NB4 (cell line): ENCODE results near the gene ZNF821.

ENCODE experiments used
- DNase-seq: peaks from one replicate; pipeline ENCODE4 v3.0.0; 2010; ENCODE audit warnings: low read depth
- H3K4me3 ChIP-seq: one replicate; pipeline ENCODE4 v1.5.1; 2011; ENCODE audit warnings: mild to moderate bottlenecking, low read depth, low read length, moderate library complexity
- CTCF ChIP-seq: IDR thresholded peaks from one replicate; pipeline ENCODE4 v1.5.1; 2012; ENCODE audit warnings: low read depth, low read length
- MAX ChIP-seq: IDR thresholded peaks from 2 replicates; pipeline ENCODE4 v1.6.1; 2011; ENCODE audit warnings: low read depth, low read length
- MYC ChIP-seq: IDR thresholded peaks from 2 replicates; pipeline ENCODE4 v1.6.1; 2011; ENCODE audit warnings: low read depth, low read length
- POLR2A ChIP-seq: IDR thresholded peaks from 2 replicates; pipeline ENCODE4 v1.6.1; 2011; ENCODE audit warnings: mild to moderate bottlenecking; ENCODE audit not compliant: insufficient read length; ENCODE audit errors: extremely low read depth

ZNF821 gene

GRCh38 chr16:71929048-71929447 lies 45.1 kb upstream of the ZNF821 start:
- no peak for DNase-seq
- TF ChIP-seq CTCF (no peak), MYC (no peak), POLR2A (no peak), MAX (no peak)
- no peak overlapping the region for H3K4me3 ChIP-seq

- no peak for DNase-seq
- H3K4me3 ChIP-seq = no peak overlapping the region
- TF ChIP-seq MYC = no peak
- no peak for TF ChIP-seq POLR2A
- no peak for TF ChIP-seq MAX
- TF ChIP-seq CTCF = no peak
These were observed 43.8 kb upstream of the ZNF821 start for GRCh38 chr16:71927787-71928186.

- DNase-seq = no peak
- TF ChIP-seq CTCF = no peak
- no peak for TF ChIP-seq POLR2A
- H3K4me3 ChIP-seq = no peak overlapping the region
These were observed 43.4 kb upstream of the ZNF821 start for GRCh38 chr16:71927383-71927782.

- TF ChIP-seq MYC (no peak), CTCF (no peak), POLR2A (no peak), MAX (no peak)
- DNase-seq = no peak
- H3K4me3 ChIP-seq = no peak overlapping the region
These were observed 40.7 kb upstream of the ZNF821 start for GRCh38 chr16:71924710-71925109.

- no peak overlapping the region for H3K4me3 ChIP-seq
- no peak for DNase-seq
- TF ChIP-seq MYC = no peak
- no peak for TF ChIP-seq MAX
- no peak for TF ChIP-seq CTCF
- TF ChIP-seq POLR2A = no peak
These were observed 40.1 kb upstream of the ZNF821 start for GRCh38 chr16:71923941-71924690.

- no peak overlapping the region for H3K4me3 ChIP-seq
- no peak for TF ChIP-seq POLR2A
- TF ChIP-seq MAX = no peak
- no peak for TF ChIP-seq CTCF
- TF ChIP-seq MYC = no peak
- DNase-seq = no peak
These were observed 36.7 kb upstream of the ZNF821 start for GRCh38 chr16:71920658-71921057.
